Fibroblast of peridontal ligament (primary cell): ENCODE measurements around the gene RAB10.
A peak's percentile ranks its signal among the peaks of the same experiment; 100 is the strongest.
"Not testable (repeated sequence)": the region's sequence is repeated elsewhere in the genome, so short reads cannot be mapped to it uniquely, and the experiment has no call there.

Source experiments
- DNase-seq: peaks from one replicate; pipeline ENCODE4 v3.0.0-alpha.2; 2010; ENCODE audit errors: extremely low read depth

The RAB10 gene

GRCh38 chr2:26033818-26034636 is at the start of gene RAB10:
RAB10 (plus strand) TSS chr2:26034084; CDS start chr2:26034609, 525 bp downstream.
- DNase-seq: peak; percentile 98

GRCh38 chr2:25988134-25988533 is 45.8 kb upstream of the RAB10 start:
- DNase-seq: no peak

GRCh38 chr2:25989154-25989553 is 44.7 kb upstream of the RAB10 start:
- DNase-seq: no peak

DNA sequence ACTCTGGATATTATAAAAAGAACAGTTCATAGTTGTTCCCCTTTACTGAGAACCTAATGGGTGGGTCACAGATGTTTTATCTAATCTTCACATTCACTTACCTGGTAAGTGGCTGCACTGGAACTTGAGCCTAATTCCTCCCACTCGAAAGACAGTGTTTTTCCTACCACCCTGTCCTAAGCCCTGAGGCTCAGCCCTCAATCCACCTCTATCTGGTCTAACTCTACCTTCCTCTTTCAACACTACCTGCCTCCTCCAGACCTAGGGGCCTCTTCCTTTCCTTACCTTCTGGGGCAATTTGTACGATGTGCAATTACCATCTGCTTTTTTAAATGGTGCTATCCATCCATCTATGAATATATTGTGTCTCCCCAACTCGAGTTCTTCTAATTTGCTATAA is 41.9 kb upstream of the RAB10 start:
- no peak for DNase-seq

GRCh38 chr2:25992556-25992955 is 41.3 kb upstream of the RAB10 start:
- DNase-seq: no peak

- no peak for DNase-seq
These were observed 40.8 kb upstream of the RAB10 start for GRCh38 chr2:25993049-25993448.

DNA sequence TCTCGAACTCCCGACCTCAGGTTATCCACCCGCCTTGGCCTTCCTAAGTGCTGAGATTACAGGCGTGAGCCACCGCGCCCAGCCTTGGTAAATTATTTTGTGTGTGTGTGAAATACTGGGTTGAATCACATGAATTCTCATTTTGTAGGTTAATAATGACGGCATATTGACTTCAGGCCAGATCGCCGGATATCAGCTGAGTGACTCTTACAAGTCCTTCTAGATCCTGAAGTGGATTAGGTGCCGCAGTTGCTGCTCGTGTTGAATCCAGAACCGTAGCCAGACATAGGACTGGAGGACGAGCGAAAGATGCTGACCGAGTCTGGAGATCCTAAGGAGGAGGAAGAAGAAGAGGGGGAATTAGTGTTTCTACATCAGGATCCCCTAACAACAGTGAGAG is 39.4 kb upstream of the RAB10 start:
- no peak for DNase-seq

DNA sequence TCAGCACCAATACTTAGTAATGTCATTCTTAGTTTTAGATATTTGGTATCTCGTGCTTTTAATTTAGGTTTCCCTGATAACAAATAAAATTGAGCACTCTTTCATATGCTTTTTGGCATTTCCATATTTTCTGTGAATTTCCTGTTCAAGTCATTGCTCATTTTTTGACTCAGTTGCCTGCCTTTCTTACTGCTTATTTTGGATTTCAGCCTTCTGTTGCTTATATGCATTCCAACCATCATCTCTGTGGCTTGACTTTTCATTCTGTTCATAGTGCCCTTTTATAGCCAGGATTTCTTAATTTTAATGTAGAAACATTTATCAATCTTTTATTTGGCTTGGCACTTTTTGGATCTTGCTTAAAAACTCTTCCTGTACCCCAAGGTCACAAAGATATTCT is 37.0 kb upstream of the RAB10 start:
- DNase-seq: peak; percentile 67

DNA sequence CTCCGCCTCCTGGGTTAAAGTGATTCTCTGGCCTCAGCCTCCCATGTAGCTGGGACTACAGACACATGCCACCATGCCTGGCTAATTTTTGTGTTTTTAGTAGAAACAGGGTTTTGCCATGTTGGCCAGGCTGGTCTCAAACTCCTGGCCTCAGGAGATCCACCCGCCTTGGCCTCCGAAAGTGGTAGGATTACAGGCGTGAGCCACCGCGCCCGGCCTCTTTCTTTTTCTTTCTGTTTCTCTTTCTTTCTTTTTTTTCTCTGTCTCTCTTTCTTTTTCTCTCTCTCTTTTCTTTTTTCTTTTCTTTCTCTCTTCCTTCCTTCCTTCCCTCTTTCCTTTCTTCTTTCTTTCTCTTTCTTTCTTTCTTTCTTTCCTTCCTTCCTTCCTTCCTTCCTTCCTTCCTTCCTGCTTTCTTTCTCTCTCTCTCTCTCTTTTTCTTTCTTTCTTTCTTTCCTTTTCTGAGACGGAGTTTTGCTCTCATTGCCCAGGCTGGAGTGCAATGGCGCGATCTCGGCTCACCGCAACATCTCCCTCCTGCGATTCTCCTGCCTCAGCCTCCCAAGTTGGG is 35.0 kb upstream of the RAB10 start:
- DNase-seq: not testable (repeated sequence)

GRCh38 chr2:25999406-25999805 is 34.5 kb upstream of the RAB10 start:
- not testable (repeated sequence) for DNase-seq

DNA sequence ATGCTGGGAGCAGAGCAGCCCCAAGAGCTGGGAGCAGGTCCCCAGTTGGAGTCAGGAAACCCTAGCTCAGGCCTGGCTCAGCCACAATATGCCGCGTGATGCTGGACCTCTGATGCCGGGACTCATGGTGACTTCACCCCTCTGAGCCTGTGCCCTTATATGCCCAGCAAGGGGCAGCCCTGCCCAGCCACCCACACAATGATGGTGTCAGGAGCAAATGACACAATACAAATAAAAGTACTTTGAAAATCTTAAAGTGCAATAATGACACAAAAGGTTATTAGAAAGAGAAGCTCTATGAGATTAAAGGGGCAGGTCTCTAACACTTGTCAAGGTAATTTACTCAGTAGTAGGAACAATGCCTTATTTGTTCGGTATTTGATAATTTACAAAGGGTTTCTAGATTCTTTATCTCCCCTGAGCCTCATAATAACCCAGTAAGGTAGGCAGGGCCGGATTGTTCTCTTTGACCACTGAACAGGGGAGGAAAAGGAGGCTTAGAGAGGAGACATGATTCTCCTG is 33.3 kb upstream of the RAB10 start:
- no peak for DNase-seq

DNA sequence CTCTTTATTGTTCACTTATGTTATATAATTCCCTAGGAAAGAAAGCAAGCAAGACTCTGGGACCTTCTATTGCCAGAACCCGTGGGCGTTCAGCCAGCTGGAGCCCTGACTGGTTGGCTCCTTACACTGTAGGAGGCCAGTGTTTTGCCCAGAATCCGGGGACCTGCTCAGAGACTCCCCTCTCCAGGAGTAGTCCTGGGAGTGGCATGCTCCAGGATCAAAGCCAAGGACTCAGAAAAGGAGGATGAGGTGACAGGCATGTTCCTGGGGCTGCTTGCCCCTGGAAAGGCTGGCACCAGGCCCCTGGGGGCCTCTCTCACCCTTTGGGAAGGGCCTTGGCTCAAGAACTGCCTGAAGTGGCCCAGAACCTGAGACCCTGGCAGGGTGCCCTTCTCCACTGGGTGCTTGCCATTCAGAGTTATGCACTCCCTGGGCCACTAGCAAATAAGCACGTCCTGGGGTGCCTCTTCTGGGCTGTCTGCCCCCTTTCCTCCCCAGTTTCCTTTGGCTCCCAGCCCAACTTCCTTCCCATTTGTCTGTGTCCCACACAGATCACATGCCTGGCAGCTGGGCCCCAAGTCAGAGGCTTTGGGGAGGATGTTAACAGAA is 32.0 kb upstream of the RAB10 start:
- DNase-seq: peak; percentile 76

GRCh38 chr2:26002632-26003310 is 31.1 kb upstream of the RAB10 start:
- no peak for DNase-seq

DNA sequence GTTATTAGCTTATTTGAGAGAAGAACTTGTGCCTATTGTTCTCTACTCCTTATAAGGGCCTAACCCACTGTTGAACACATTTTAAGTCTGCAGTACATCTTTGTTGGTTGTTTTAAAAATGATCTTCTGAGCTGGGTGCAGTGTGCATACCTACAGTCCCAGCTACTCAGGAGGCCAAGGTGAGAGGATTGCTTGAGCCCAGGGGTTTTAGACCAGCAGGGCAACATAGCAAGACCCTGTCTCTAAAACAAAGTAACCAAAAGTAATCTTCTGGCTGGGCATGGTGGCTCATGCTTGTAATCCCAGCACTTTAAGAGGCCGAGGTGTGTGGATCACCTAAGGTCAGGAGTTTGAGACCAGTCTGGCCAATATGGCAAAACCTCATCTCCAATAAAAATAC is 25.8 kb upstream of the RAB10 start:
- DNase-seq: no peak

DNA sequence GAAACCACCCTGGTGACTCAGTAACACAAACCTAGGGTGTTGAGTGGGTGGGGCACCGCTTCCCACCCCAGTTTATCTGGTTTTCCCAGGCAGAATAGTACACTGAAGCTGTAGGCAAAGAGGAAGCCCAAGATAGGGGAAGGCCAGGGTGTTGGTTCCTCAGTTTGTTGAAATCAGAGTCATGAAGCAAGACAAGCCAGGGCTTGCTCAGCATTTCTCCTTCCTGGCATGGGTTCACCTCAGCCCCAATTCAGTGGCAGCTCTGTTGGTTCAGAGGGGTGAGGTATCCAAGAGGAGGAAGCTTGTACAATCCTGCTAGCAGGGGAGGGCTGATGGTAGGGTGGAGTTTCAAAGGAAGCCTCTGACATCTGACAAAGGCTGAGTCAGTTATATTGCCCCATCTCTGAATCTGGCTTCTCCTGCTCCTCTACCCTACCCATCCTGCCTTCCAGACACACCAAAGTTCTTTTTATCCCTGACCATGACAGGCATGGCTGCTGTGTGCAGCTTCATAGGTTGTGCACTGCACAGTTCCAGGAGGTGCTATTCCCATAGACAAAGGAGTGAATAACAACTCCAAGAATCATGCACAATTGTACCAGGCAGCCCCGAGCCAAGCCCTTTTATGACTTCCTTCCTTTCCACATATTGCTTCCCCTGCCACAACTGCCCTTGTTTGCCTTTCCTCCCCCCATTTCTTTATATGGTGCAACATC is 24.9 kb upstream of the RAB10 start:
- DNase-seq: peak; percentile 93

- DNase-seq: no peak
These were observed 24.3 kb upstream of the RAB10 start for GRCh38 chr2:26009567-26009963.

- DNase-seq: no peak
These were observed 22.9 kb upstream of the RAB10 start for GRCh38 chr2:26010943-26011342.

GRCh38 chr2:26011609-26011989 is 22.3 kb upstream of the RAB10 start:
- DNase-seq: no peak

DNA sequence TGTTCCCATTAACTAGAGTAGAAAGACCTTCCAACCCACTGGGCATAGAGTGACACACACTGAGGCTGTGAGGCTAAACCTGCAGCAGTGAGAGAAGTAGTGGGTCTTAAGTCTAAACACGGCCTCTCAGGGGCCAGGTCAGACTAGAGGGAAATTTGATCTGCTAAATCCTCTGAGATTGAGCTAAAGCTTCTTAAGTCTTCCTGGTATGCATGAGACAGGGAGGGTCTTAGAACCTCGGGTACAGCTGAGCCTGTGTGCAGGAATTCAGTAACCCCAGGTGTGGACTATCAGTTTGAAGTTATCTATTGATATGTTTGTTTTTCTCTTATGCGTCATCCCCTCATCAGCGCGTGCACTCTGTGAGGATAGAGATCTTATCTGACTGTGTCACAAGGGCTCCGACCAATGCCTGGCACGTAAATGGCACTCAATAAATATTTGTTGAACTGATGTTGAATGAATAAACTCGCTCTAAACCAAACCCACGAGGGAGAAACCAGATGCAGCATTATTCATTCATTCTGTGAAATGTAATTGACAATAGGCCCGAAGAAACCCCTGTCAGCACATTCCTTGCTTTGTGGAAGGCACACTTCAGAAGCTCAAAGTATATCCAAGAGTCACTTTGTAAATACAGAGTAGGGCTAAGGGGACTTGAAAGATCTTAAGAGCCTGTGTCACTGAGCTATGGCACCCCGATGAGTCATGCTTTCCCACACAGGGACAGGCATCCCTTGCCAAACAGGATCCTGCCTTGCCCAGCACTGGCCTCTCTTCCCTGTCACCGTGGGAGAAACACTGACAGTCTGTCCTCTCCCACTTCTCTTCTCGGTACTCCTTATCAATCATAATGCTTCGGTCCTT is 21.7 kb upstream of the RAB10 start:
- peak; percentile 55 for DNase-seq

DNA sequence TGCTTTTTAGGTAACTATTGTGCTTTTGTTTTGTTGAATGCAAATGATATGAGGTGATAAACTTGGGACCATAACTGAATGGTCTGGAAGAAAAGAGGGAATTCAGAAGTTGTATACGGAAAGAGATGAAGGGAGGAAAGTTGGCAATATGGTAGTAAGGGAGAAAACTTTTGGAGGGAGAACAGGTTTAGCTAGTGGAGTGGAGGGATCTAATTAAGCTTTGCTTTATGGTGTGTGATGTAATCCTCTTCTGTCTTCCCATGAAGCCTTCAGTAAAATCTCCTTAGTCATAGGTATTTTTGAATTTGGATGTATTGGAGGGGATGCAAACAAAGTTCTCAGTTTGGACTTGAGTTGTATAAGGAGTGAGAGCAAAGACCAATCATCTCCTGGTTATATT is 20.2 kb upstream of the RAB10 start:
- DNase-seq: no peak
